Prostate gland (tissue), 2 donors: ENCODE measurements around the gene MGAT5. TPM values are rescaled to one million over a fixed set of nuclear protein-coding genes. Genes with fewer than 3 reads are reported as not detected.

Experiments
- DNase-seq: peaks from one replicate; pipeline ENCODE4 v3.0.0-alpha.2; 2019; ENCODE audit warnings: low spot score
- H3K27ac ChIP-seq, 2 donors: fragments of 200-600 bp; sonication (generic); 2 replicates each; pipeline ENCODE4 v1.5.1; 2017 to 2019
- H3K27me3 ChIP-seq: fragments of 200-600 bp; sonication (generic); replicated peaks from 2 replicates; pipeline ENCODE4 v1.5.1; 2019; ENCODE audit not compliant: insufficient read depth
- H3K36me3 ChIP-seq, 2 donors: fragments of 200-600 bp; sonication (generic); 1 replicate in 1 of 2; 2 replicates in 1 of 2; pipeline versions ENCODE4 v1.5.1 to v1.8.1; 2017 to 2019
- H3K4me1 ChIP-seq: fragments of 200-600 bp; sonication (generic); replicated peaks from 2 replicates; pipeline ENCODE4 v1.5.1; 2019
- H3K4me3 ChIP-seq, 2 donors: fragments of 200-600 bp; sonication (generic); 2 replicates each; pipeline ENCODE4 v1.5.1; 2017 to 2019
- H3K9me3 ChIP-seq: fragments of 200-600 bp; sonication (generic); 2 replicates; pipeline ENCODE4 v1.5.1; 2017
- POLR2A ChIP-seq: fragments of 450-650 bp; IDR thresholded peaks from one replicate; pipeline ENCODE4 v1.6.1; 2016; ENCODE audit warnings: antibody characterized with exemption, mild to moderate bottlenecking
- POLR2AphosphoS5 ChIP-seq: sonication (generic); formaldehyde crosslinking; IDR thresholded peaks from one replicate; pipeline ENCODE4 v1.6.1; 2017; ENCODE audit warnings: antibody characterized with exemption
- WGBS: methylation state at CpG from one replicate; pipeline ENCODE4 v1.1.5; 2018; 5-methylcytosine and 5-hydroxymethylcytosine counted together
- intact Hi-C: fragments of 100-400 bp; cut with DNase I; formaldehyde crosslinking; loops from one replicate; pipeline ENCODE4 v1.14.2; 2022
- total RNA-seq, 2 donors: library from RNA; depleted of rRNA; stranded (reverse); fragments of >200 nt; gene quantifications; one replicate each; pipeline ENCODE4 v1.1.0, GENCODE V29; 2016
- TF ChIP-seq, protein P1 (sequence below), 4 experiments: fragments of 200-600 bp in 2 of 4; fragments of 450-650 bp in 2 of 4; sonication (generic) in 2 of 4; IDR thresholded peaks; 1 replicate in 3 of 4; 2 replicates in 1 of 4; pipeline ENCODE4 v1.5.1; 2016 to 2019; ENCODE audit warnings: antibody characterized with exemption in 4 of 4, mild to moderate bottlenecking in 2 of 4, moderate library complexity in 2 of 4

The MGAT5 gene
- total RNA-seq, 2 donors from 2014 or later: 20.1 to 83.2 TPM

GRCh38 chr2:134232461-134232860, 21.4 kb upstream of the MGAT5 start:
- Histone ChIP-seq H3K27ac (no peak overlapping the region), H3K9me3 (no peaks in the 10 kb centered on the region), H3K36me3 (no peaks in the 10 kb centered on the region), H3K4me3 (no peak overlapping the region), H3K4me1 (no peaks in the 10 kb centered on the region), H3K27me3 (no peaks in the 10 kb centered on the region)
- intact Hi-C loops: no loop called here
- TF ChIP-seq, protein P1, sequence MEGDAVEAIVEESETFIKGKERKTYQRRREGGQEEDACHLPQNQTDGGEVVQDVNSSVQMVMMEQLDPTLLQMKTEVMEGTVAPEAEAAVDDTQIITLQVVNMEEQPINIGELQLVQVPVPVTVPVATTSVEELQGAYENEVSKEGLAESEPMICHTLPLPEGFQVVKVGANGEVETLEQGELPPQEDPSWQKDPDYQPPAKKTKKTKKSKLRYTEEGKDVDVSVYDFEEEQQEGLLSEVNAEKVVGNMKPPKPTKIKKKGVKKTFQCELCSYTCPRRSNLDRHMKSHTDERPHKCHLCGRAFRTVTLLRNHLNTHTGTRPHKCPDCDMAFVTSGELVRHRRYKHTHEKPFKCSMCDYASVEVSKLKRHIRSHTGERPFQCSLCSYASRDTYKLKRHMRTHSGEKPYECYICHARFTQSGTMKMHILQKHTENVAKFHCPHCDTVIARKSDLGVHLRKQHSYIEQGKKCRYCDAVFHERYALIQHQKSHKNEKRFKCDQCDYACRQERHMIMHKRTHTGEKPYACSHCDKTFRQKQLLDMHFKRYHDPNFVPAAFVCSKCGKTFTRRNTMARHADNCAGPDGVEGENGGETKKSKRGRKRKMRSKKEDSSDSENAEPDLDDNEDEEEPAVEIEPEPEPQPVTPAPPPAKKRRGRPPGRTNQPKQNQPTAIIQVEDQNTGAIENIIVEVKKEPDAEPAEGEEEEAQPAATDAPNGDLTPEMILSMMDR (IDR thresholded peaks at IDR 0.05): no peak
- TF ChIP-seq POLR2A (no peak), POLR2AphosphoS5 (no peak)
- no peak for DNase-seq
- WGBS: 46% methylated on average over 1 of the region's 1 CpG

DNA sequence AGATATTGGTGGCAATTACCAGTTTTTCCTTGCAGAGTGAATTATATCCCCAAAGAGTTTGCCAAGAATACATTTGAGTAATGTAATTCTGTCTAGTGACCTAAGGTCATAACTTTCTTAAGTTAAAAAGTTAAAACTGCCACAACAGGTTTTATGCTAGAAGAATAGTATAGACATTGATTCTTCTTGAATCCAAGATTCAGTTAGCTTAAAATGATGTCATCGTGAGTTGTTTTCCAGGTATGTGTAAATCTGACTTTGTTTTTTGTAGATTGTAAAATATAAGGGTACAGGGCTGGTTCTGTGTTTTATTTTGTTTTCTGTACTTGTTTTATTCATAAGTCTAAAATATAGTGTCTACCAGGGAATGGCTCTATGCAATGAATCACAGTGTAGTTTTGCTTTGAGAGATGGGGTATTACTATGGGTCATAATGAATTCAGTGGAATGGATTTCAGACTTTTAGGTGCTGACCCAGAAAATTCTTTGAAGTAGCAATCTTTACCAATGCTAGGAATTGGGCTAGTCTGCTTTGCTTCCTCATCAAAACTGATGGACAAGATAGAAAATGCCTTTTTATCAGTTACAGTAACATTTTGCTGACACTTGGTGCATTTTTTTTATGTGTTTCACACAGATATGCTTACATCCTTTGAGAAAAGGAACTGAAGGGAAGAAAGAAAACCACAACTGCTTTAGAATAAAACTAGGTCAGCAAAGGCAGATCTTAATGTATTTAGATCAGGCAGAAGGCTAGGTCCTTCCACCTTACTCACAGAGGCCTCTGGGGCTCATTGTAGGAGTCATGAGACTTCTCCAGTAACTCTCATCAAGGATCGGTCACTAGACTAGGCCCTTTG, 20.8 kb upstream of the MGAT5 start:
- intact Hi-C loops: no loop called here
- H3K36me3 ChIP-seq: no peaks in the 10 kb centered on the region
- 70% methylated on average over 2 of the region's 2 CpGs for WGBS

GRCh38 chr2:134233728-134234136, 20.1 kb upstream of the MGAT5 start:
- Histone ChIP-seq H3K9me3 (no peaks in the 10 kb centered on the region), H3K36me3 (no peaks in the 10 kb centered on the region), H3K27me3 (no peaks in the 10 kb centered on the region), H3K4me3 (no peak overlapping the region), H3K4me1 (no peaks in the 10 kb centered on the region), H3K27ac (no peak overlapping the region)
- TF ChIP-seq, protein P1 (IDR thresholded peaks at IDR 0.05): no peak
- TF ChIP-seq POLR2A: no peak
- DNase-seq: no peak
- intact Hi-C loops: no loop called here
- WGBS: 74% methylated on average over 2 of the region's 2 CpGs

More for the DNA sequence above, 20.8 kb upstream of the MGAT5 start:
- no peaks in the 10 kb centered on the region for H3K9me3 ChIP-seq
- no peaks in the 10 kb centered on the region for H3K4me1 ChIP-seq
- no peak overlapping the region for H3K4me3 ChIP-seq
- no peak overlapping the region for H3K27ac ChIP-seq
- no peaks in the 10 kb centered on the region for H3K27me3 ChIP-seq
- TF ChIP-seq POLR2A (no peak), POLR2AphosphoS5 (no peak)
- TF ChIP-seq, protein P1 (IDR thresholded peaks at IDR 0.05): no peak
- no peak for DNase-seq

DNA sequence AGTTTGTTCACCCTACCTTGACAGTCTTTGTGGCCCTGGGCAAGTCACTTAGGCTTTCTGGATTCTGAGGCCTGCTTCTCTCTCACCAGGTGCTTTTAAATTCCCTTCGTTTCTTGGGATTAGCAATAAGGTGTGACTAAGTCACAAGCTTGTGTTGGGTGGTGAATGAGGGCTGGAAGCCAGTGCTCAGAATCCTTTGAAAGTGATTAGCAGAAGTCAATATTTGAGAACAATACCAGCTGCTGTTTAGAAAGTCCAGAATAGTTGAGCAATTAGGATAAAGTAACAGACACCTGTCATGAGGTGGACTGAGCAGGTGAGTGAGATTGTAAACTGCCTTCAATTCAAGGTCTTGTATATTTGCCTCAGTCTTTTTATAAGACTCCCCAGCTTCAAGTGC, 19.3 kb upstream of the MGAT5 start:
- WGBS: 71% methylated on average over 1 of the region's 1 CpG
- TF ChIP-seq POLR2A: no peak
- TF ChIP-seq POLR2AphosphoS5: no peak
- TF ChIP-seq, protein P1 (IDR thresholded peaks at IDR 0.05): no peak
- DNase-seq: no peak
- Histone ChIP-seq H3K36me3 (no peaks in the 10 kb centered on the region), H3K9me3 (no peaks in the 10 kb centered on the region), H3K27ac (no peak overlapping the region), H3K27me3 (no peaks in the 10 kb centered on the region), H3K4me3 (no peak overlapping the region), H3K4me1 (no peaks in the 10 kb centered on the region)
- intact Hi-C loops: no loop called here
